Gastrocnemius medialis (tissue), 4 donors: Measurements from ENCODE around the gene ANKRD11.

Source experiments
- POLR2A ChIP-seq, 2 donors: fragments of 450-650 bp; IDR thresholded peaks; one replicate each; pipeline ENCODE4 v1.6.1; 2017; ENCODE audit warnings: antibody characterized with exemption in 2 of 2, mild to moderate bottlenecking in 2 of 2, moderate library complexity in 2 of 2
- TF ChIP-seq, protein P1 (sequence below), 5 experiments: fragments of 450-650 bp in 3 of 5; fragments of 200-600 bp in 2 of 5; sonication (generic) in 2 of 5; IDR thresholded peaks in 4 of 5; conservative IDR thresholded peaks in 1 of 5; 1 replicate in 4 of 5; 2 replicates in 1 of 5; pipeline ENCODE4 v1.5.1; 2016 to 2019; ENCODE audit warnings: antibody characterized with exemption in 5 of 5, mild to moderate bottlenecking in 3 of 5, moderate library complexity in 3 of 5

DNA sequence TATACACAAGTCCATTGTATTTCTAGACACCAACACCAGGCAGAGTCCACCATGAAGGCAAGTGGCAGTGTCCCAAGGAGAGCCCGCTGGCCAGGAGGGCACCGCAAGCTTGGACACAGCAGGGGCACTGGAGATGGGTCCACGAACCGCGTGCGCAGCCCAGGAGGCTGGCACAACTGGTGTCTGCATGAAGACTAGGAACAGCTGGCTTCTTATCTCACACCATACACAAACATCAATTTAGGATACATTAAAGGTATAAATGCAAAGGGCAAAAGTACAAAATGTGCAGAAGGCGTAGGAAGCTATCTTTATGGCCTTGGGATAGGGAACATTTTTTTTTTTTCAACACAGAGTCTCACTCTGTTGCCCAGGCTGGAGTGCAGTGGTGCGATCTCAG is 52.4 kb downstream of the ANKRD11 start:
- TF ChIP-seq, protein P1, sequence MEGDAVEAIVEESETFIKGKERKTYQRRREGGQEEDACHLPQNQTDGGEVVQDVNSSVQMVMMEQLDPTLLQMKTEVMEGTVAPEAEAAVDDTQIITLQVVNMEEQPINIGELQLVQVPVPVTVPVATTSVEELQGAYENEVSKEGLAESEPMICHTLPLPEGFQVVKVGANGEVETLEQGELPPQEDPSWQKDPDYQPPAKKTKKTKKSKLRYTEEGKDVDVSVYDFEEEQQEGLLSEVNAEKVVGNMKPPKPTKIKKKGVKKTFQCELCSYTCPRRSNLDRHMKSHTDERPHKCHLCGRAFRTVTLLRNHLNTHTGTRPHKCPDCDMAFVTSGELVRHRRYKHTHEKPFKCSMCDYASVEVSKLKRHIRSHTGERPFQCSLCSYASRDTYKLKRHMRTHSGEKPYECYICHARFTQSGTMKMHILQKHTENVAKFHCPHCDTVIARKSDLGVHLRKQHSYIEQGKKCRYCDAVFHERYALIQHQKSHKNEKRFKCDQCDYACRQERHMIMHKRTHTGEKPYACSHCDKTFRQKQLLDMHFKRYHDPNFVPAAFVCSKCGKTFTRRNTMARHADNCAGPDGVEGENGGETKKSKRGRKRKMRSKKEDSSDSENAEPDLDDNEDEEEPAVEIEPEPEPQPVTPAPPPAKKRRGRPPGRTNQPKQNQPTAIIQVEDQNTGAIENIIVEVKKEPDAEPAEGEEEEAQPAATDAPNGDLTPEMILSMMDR (IDR thresholded peaks at IDR 0.05 in 4 of 5, conservative IDR thresholded peaks at IDR 0.05 in 1 of 5): no peak
- TF ChIP-seq POLR2A (IDR thresholded peaks at IDR 0.05): no peak
